BJ (cell line): Measurements from ENCODE around the gene TNFRSF1B. TPM values are rescaled to one million over a fixed set of nuclear protein-coding genes. Genes with fewer than 3 reads are reported as not detected.
A peak's percentile ranks its signal among the peaks of the same experiment; 100 is the strongest.
"Not testable (repeated sequence)": the region's sequence is repeated elsewhere in the genome, so short reads cannot be mapped to it uniquely, and the experiment has no call there.

Experiments used
- CTCF ChIA-PET: fragments of 350-600 bp; formaldehyde crosslinking; extraction: SDS; loops from one replicate; lab custom pipeline; 2021; ENCODE audit warnings: antibody characterized with exemption, inconsistent platforms; lab: Yijun Ruan, JAX
- POLR2A ChIA-PET: fragments of 300-600 bp; sonication (Branson Sonifier 250); formaldehyde crosslinking; extraction: SDS; loops from one replicate; lab custom pipeline; 2021; ENCODE audit warnings: antibody characterized with exemption; lab: Charles Lee
- DNase-seq: peaks from one replicate; pipeline ENCODE4 v3.0.0-alpha.2; 2011; ENCODE audit warnings: low read depth
- H3K27me3 ChIP-seq: 2 replicates; pipeline ENCODE4 v1.6.0; 2011; ENCODE audit warnings: low read length; ENCODE audit not compliant: control insufficient read depth, insufficient read depth
- H3K36me3 ChIP-seq: 2 replicates; pipeline ENCODE4 v1.5.1; 2011; ENCODE audit warnings: low read length; ENCODE audit not compliant: control insufficient read depth, insufficient read depth
- H3K4me3 ChIP-seq: 2 replicates; pipeline ENCODE4 v1.5.1; 2011; ENCODE audit warnings: low read depth, mild to moderate bottlenecking, control low read depth, low read length
- polyA plus RNA-seq: library from polyadenylated mRNA; depleted of rRNA; stranded (reverse); fragments of >200 nt; gene quantifications from 2 replicates; pipeline ENCODE4 v1.2.3, GENCODE V29; 2011
- TF ChIP-seq, protein P1 (sequence below): IDR thresholded peaks from 2 replicates; pipeline ENCODE4 v1.5.1; 2011; ENCODE audit warnings: low read depth, mild to moderate bottlenecking, control low read depth, inconsistent platforms, low read length, moderate library complexity; ENCODE audit not compliant: insufficient read depth

TNFRSF1B gene
- polyA plus RNA-seq, 1 experiment: 0.60 TPM

- Histone ChIP-seq H3K36me3 (no peaks in the 10 kb centered on the region), H3K27me3 (no peaks in the 10 kb centered on the region; the same call in 1 of the 2 replicates), H3K4me3 (no peak overlapping the region)
- POLR2A ChIA-PET: no interaction called here
- DNase-seq: no peak
- CTCF ChIA-PET: interaction anchor here (0.7 to 16.6 kb wide), 13 partner anchors 9 to 88 kb away, joined by 3 to 359 read pairs (median 4); no protein-coding TSS in a partner anchor
- TF ChIP-seq, protein P1, sequence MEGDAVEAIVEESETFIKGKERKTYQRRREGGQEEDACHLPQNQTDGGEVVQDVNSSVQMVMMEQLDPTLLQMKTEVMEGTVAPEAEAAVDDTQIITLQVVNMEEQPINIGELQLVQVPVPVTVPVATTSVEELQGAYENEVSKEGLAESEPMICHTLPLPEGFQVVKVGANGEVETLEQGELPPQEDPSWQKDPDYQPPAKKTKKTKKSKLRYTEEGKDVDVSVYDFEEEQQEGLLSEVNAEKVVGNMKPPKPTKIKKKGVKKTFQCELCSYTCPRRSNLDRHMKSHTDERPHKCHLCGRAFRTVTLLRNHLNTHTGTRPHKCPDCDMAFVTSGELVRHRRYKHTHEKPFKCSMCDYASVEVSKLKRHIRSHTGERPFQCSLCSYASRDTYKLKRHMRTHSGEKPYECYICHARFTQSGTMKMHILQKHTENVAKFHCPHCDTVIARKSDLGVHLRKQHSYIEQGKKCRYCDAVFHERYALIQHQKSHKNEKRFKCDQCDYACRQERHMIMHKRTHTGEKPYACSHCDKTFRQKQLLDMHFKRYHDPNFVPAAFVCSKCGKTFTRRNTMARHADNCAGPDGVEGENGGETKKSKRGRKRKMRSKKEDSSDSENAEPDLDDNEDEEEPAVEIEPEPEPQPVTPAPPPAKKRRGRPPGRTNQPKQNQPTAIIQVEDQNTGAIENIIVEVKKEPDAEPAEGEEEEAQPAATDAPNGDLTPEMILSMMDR: peak; percentile 86
These were observed 42.1 kb downstream of the TNFRSF1B start for GRCh38 chr1:12208764-12209494.

DNA sequence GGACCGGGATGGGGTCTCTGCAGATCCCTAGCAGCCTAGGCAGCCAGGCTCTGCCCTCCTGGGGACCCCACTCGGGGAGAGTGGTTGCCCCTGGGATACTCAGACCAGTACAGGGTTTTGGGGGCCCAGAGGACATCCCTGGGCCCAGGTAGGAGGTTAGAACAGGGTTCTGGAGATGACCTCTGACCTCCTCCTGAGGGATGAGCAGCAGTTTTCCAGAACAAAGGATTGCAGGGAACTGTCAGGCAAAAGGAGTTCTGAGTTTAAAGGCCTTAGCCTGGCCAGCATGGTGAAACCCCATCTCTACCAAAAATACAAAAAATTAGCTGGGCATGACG is 42.7 kb downstream of the TNFRSF1B start:
- ChIA-PET CTCF (interaction anchor here (0.7 to 16.6 kb wide), 6 partner anchors 11 to 88 kb away, joined by 3 to 359 read pairs (median 4); no protein-coding TSS in a partner anchor), POLR2A (no interaction called here)
- Histone ChIP-seq H3K4me3 (no peak overlapping the region), H3K27me3 (peaks cover 2% of the 10 kb centered on the region; the same call in 1 of the 2 replicates), H3K36me3 (no peaks in the 10 kb centered on the region)
- TF ChIP-seq, protein P1: no peak
- DNase-seq: no peak

- CTCF ChIA-PET: interaction anchor here (0.6 to 4.9 kb wide), 5 partner anchors 18 to 97 kb away, joined by 3 to 41 read pairs (median 4); no protein-coding TSS in a partner anchor
- TF ChIP-seq, protein P1: no peak
- no peak for DNase-seq
- H3K27me3 ChIP-seq: peaks cover 9% of the 10 kb centered on the region
- H3K36me3 ChIP-seq: no peaks in the 10 kb centered on the region
- H3K4me3 ChIP-seq: no peak overlapping the region
- POLR2A ChIA-PET: no interaction called here
These were observed 48.5 kb downstream of the TNFRSF1B start for GRCh38 chr1:12215118-12215961.

DNA sequence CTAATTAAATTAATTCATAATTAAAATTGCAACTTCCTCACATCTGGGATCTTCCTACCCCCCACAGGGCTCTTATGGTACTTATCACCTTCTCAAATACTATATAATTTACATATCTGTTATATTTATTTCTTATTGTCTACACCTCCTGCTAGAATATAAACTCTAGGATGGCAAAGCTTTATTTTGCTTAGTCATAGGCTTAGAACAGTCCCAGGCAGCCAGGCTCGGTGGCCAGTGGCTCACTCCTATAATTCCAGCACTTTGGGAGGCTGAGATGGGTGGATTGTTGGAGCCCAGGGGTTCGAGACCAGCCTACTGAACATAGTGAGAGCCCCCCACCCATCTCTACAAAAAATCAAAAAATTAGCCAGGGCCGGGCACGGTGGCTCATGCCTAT is 53.0 kb downstream of the TNFRSF1B start:
- Histone ChIP-seq H3K27me3 (peaks cover 6% of the 10 kb centered on the region), H3K4me3 (no peak overlapping the region), H3K36me3 (no peaks in the 10 kb centered on the region)
- no peak for DNase-seq
- TF ChIP-seq, protein P1: no peak
- ChIA-PET POLR2A (no interaction called here), CTCF (interaction anchor here (0.6 to 4.7 kb wide), 4 partner anchors 9 to 439 kb away, joined by 3 to 19 read pairs (median 8); no protein-coding TSS in a partner anchor)

DNA sequence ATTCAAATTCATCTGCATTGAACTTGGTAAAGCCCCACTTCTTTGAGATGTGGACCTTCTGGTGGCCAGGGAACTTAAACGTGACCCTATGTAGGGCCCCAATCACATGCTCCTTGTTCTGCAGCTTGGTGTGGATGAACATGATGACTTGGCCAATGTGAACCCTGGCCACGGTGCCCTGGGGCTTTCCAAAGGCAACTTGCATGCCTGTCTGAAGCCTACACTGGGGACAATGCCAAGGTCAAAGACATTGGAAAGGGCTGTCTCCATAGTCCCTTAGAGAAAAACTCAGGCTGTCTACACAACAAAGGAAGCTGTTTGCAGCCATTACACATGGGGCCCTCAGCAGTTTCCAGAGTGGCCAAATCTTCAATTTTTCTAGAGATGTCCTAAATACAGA is 54.1 kb downstream of the TNFRSF1B start:
- TF ChIP-seq, protein P1: no peak
- Histone ChIP-seq H3K4me3 (no peak overlapping the region), H3K27me3 (peaks cover 4% of the 10 kb centered on the region), H3K36me3 (no peaks in the 10 kb centered on the region)
- POLR2A ChIA-PET: no interaction called here
- CTCF ChIA-PET: interaction anchor here (0.7 to 4.7 kb wide), 4 partner anchors 8 to 97 kb away, joined by 3 to 19 read pairs (median 6); no protein-coding TSS in a partner anchor
- DNase-seq: no peak

DNA sequence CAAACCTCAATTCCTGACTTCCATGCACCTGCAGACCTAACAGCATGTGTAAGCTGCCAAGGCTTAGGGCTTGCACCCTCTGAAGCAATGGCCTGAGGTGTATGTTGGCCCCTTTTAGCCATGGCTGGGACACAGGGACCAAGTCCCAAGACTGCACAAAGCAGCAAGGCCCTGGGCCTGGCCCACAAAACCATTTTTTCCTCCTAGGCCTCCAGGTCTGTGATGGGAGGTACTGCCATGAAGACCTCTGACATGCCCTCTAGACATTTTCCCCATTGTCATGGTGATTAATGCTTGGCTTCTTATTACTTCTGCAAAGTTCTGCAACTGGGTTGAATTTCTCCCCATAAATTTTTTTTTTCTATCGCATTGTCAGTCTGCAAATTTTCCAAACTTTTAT is 55.9 kb downstream of the TNFRSF1B start:
- H3K36me3 ChIP-seq, H3K27me3 ChIP-seq, H3K4me3 ChIP-seq, DNase-seq, POLR2A ChIA-PET: not testable (repeated sequence)
- CTCF ChIA-PET: interaction anchor here (1.9 to 4.7 kb wide), 2 partner anchors 12 to 103 kb away, joined by 4 to 19 read pairs; no protein-coding TSS in a partner anchor

- POLR2A ChIA-PET, H3K27me3 ChIP-seq, H3K4me3 ChIP-seq, DNase-seq, H3K36me3 ChIP-seq: not testable (repeated sequence)
- CTCF ChIA-PET: interaction anchor here (1.9 to 2.3 kb wide), 2 partner anchors 99 to 105 kb away, joined by 4 to 7 read pairs; no protein-coding TSS in a partner anchor
These were observed 57.3 kb downstream of the TNFRSF1B start for GRCh38 chr1:12224092-12224491.
